ENCODE data around the gene MRPL49.

- TF ChIP-seq EZH2 (IDR thresholded peaks at IDR 0.05; ENCODE audit: borderline replicate concordance, insufficient read depth, low read depth, low read length, poor library complexity, severe bottlenecking) (no peak), CTCF (IDR thresholded peaks at IDR 0.05) (no peak)
Observed at GRCh38 chr11:65119670-65119995, 2.5 kb upstream of the MRPL49 start.

Measured in B cell (primary cell).